GM18508 (cell line): Measurements from ENCODE around the gene CCNB1IP1.
A peak's percentile ranks its signal among the peaks of the same experiment; 100 is the strongest.
"Not testable (repeated sequence)": the region's sequence is repeated elsewhere in the genome, so short reads cannot be mapped to it uniquely, and the experiment has no call there.

ENCODE experiments used
- ATAC-seq: cut with Tn5 transposase; IDR thresholded peaks from one replicate; pipeline ENCODE4 v1.9.1; 2021; ENCODE audit warnings: moderate number of reproducible peaks; ENCODE audit not compliant: insufficient read depth, unreplicated experiment

The CCNB1IP1 gene

DNA sequence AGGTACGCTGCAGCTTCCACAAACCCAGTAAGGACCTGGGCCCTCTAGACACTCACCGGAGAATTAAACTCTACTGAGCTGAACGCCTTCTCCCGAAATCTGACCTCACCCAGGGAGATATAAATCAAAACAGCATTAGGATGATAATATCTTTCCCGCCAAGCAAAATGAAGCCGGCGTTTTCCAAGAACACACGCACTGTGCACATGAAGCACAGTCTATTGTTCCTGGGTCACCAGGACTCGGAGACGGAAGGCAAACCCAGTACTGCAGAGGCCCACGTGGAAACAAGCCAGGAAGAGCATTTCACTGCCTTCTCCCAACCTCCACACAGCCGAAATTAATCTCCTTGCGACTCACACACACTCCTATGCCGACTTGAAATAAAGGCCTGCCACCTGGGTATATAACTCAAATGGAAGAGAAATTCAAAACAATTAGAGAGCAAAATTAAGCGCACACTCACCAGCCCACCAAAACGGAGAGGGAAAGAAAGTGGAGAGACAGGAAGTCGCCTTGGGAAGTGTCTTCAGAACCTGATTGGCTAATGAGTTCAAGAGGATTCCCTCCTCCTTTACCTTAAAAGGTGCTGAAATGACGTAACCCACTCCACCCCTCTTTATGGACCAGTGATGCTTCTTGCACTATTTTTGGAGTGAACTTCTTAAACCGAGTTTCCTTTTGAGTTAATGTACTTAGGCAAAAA, at the start of gene CCNB1IP1:
CCNB1IP1 (minus strand) TSS at position 492 of the 706 bp plus-strand sequence. CDS start 16,756 bp downstream, outside the sequence.
- ATAC-seq, result peak; percentile 93

GRCh38 chr14:20382526-20382925, 49.4 kb upstream of the CCNB1IP1 start:
- ATAC-seq, result no peak

GRCh38 chr14:20381341-20381740, 48.3 kb upstream of the CCNB1IP1 start:
- ATAC-seq, result no peak

- no peak for ATAC-seq
Observed at GRCh38 chr14:20380681-20381080, 47.6 kb upstream of the CCNB1IP1 start.

- ATAC-seq, result no peak
Observed at GRCh38 chr14:20379743-20380142, 46.7 kb upstream of the CCNB1IP1 start.

DNA sequence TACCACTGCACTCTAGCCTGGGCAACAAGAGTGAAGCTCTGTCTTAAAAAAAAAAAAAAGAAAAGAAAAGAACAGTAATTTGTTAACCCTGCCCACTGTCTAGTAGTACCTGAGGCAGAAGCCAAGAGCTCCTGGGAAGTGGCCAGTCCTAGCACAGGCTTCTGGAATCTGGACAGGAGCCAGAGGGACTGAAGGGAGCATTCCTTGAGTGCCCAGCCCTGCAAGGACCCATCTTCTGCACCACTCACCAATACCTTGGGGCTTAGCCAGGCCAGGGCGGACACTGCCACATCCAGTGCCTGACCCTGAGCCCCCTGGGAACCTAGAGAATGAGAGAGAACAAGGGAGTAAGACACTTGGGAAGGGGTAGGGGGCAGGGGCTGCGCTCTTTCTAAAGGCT, 44.1 kb upstream of the CCNB1IP1 start:
- ATAC-seq, result no peak

DNA sequence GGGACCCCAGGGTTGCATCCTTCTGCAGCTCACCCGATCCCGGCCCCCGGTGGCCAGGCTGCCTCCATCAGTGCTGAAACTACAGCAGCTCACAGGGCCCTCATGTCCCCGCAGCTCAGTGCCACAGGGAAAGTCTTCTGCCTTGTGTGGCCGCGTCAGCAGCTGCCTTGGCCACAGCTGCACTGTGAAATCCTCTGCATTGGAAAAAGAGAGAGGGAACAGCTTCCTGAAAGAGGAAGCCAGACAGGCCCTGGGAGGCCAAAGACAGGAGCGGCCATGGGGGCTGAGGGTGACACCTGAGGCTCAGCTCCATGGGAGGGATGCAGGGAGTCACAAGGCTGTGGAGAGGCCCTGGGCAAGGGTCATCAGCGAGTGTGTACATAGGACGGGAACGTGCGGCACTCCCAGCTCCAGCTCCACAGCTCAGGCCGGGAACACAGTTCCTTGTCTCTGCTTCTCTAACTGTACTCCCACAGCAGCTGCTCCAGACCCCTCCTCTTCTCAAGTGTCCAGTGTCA, 43.1 kb upstream of the CCNB1IP1 start:
- no peak for ATAC-seq

GRCh38 chr14:20375471-20375870, 42.4 kb upstream of the CCNB1IP1 start:
- no peak for ATAC-seq

GRCh38 chr14:20372796-20373195, 39.7 kb upstream of the CCNB1IP1 start:
- ATAC-seq, result no peak

- ATAC-seq, result no peak
Observed at GRCh38 chr14:20365928-20366327, 32.8 kb upstream of the CCNB1IP1 start.

DNA sequence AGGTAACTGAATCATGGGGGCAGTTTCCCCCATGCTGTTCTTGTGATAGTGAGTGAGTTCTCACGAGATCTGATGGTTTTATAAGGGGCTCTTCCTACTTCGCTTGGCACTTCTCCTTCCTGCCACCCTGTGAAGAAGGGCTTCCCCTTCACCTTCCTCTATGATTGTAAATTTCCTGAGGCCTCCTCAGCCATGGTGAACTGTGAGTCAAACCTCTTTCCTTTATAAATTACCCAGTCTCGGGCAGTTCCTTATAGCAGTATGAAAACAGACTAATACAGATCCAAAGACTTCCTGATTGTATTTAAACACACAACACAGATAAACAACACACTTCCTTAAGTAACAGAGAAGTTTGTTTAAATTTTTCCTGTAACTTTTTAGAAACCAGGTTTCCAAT, 25.4 kb upstream of the CCNB1IP1 start:
- not testable (repeated sequence) for ATAC-seq

- no peak for ATAC-seq
Observed at GRCh38 chr14:20356422-20356821, 23.3 kb upstream of the CCNB1IP1 start.

- ATAC-seq, result no peak
Observed at GRCh38 chr14:20350860-20351259, 17.8 kb upstream of the CCNB1IP1 start.

DNA sequence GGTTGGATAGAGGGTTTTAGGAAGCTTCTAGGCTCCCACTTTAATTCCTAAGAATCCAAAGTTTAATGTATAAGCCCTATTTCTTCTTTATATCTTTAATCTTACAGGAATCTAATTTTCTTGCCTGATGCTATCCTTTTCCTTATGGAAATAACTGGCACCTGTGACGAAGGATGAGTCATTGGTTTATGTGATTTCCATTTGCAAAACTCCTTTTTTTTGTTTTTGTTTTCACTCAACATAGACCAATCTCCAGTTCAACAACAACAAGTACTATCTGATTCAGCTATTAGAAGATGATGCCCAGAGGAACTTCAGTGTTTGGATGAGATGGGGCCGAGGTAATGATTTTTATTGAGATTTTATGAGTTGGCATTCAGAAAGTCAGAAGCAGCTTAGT, 17.2 kb upstream of the CCNB1IP1 start:
- no peak for ATAC-seq

DNA sequence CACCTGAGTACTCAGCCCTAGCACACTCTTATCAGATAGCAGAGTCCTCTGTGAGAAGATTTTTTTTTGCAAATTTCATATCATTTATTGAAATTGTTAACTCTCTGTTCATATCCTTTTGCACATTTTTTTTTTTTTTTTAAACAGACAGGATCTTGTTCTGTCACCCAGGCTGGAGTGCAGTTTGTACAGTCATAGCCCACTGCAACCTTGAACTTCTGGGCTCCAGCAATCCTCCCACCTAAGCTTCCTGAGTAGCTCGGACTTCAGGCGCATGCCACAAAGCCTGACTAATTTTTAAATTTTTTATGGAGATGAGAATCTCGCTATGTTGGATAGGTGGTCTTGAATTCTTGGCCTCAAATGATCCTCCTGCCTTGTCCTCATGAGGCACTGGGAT, 14.7 kb upstream of the CCNB1IP1 start:
- no peak for ATAC-seq

DNA sequence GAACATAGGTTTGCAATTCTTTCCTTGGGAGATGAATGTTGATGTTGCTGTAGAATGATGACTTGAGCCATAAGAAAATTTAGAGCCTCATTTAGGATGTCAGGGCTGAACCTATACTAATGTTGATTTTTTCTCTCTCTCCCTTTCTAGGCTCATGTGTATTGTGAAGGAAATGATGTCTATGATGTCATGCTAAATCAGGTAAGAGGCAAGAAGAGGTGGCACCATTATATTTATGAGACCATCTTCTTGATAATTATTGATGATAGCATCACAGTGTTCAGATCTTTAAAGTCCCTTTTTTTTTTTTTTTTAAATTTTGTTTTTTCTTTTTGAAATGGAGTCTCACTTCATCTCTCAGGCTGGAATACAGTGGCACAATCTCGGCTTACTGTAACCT, 13.6 kb upstream of the CCNB1IP1 start:
- no peak for ATAC-seq

DNA sequence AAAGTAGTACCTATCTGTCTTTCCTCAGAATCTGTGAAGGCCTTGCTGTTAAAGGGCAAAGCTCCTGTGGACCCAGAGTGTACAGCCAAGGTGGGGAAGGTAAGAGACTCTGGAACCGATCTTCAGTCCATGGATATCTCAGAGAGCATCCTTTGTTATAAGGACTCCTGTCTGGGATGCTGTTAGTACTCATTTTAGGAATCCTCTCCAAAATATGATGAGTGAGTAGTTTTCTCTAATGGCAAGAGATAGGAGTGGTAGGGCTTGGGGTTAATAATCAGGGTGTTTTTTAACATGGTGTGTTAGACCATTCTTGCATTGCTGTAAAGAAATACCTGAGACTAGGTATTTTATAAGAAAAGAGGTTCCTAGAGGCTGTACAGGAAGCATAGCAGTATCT, 12.3 kb upstream of the CCNB1IP1 start:
- no peak for ATAC-seq

DNA sequence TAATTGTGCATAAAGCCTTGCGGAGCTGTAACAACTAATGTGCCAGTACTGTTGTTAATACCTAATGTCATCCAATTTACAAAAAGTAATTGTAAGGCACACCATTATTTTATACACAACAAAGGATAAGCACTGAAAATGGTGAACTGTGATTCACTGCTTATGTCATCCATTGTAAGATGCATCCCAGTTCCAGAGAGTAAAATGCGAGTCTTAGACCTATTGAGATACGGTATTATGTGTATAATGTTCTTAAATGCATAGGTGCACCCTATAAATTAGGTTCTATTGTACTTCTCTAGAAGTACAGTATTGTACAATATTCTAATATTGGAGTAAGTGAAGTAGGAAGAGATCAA, 10.8 kb upstream of the CCNB1IP1 start:
- no peak for ATAC-seq

DNA sequence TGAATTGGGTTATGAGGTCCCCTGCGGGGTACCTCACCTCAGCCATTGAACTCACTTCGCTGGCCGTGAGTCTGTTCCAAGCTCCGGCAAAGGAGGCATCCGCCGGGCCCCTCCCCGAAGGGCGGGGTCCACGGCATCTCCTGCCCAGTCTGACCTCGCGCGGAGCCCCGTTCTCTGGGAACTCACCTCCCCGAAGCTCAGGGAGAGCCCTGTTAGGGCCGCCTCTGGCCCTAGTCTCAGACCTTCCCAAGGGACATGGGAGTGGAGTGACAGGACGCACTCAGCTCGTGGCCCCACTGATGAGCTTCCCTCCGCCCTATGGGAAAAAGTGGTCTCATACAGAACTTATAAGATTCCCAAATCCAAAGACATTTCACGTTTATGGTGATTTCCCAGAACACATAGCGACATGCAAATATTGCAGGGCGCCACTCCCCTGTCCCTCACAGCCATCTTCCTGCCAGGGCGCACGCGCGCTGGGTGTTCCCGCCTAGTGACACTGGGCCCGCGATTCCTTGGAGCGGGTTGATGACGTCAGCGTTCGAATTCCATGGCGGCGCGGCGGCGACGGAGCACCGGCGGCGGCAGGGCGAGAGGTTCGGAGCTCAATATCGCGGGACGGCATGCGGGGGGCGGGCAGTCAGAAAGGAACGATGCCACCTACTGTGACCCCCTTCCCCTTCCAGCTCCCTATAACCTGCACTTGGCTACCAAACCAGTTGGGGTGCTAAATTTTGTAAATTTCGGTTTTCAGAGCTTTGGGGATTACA, 10.2 kb upstream of the CCNB1IP1 start, which contains the start of gene PARP2:
PARP2 (plus strand) TSS at position 544 of the 770 bp plus-strand sequence; CDS start at position 551, 7 bp downstream.
- ATAC-seq, result peak; percentile 90

- ATAC-seq, result no peak
Observed at GRCh38 chr14:20341646-20342045, 8.6 kb upstream of the CCNB1IP1 start.

DNA sequence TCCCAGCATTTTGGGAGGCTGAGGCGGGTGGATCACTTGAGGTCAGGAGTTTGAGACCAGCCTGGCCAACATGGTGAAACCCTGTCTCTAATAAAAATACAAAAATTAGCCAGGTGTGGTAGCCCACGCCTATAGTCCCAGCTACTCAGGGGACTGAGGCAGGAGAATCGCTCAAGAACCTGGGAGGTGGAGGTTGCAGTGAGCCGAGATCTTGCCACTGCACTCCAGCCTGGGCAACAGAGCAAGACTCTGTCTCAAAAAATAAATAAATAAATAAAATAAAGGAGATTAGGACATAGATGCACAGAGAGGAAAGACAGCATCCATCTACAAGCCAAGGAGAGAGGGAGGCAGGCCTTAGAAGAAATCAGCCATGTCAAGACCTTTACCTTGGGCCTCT, 8.0 kb upstream of the CCNB1IP1 start:
- not testable (repeated sequence) for ATAC-seq
